LNCaP clone FGC (cell line): ENCODE data around the gene CA6.
"Not testable (repeated sequence)": the region's sequence is repeated elsewhere in the genome, so short reads cannot be mapped to it uniquely, and the experiment has no call there.

Source experiments
- DNase-seq: peaks from one replicate; pipeline ENCODE4 v3.0.0-alpha.2; 2011; ENCODE audit warnings: low read depth
- H3K4me3 ChIP-seq: 2 replicates; pipeline ENCODE4 v1.5.1; 2011; ENCODE audit warnings: mild to moderate bottlenecking, low read depth, low read length, control low read depth
- CTCF ChIP-seq: IDR thresholded peaks from 2 replicates; pipeline ENCODE4 v1.5.1; 2012; ENCODE audit warnings: mild to moderate bottlenecking; ENCODE audit not compliant: control insufficient read depth, insufficient read depth; ENCODE audit errors: extremely low read depth

Gene CA6

GRCh38 chr1:8914466-8914865, 31.2 kb upstream of the CA6 start:
- TF ChIP-seq CTCF, result no peak
- DNase-seq, result no peak
- H3K4me3 ChIP-seq, result no peak overlapping the region

- no peak for DNase-seq
- H3K4me3 ChIP-seq, result no peak overlapping the region
- no peak for TF ChIP-seq CTCF
Observed at GRCh38 chr1:8915446-8915845, 30.2 kb upstream of the CA6 start.

GRCh38 chr1:8917536-8917935, 28.1 kb upstream of the CA6 start:
- not testable (repeated sequence) for DNase-seq, H3K4me3 ChIP-seq

- no peak for DNase-seq
- no peak for TF ChIP-seq CTCF
- H3K4me3 ChIP-seq, result no peak overlapping the region
Observed at GRCh38 chr1:8922962-8923361, 22.7 kb upstream of the CA6 start.

GRCh38 chr1:8925406-8925805, 20.3 kb upstream of the CA6 start:
- no peak overlapping the region for H3K4me3 ChIP-seq
- no peak for DNase-seq
- TF ChIP-seq CTCF, result no peak

- no peak for TF ChIP-seq CTCF
- no peak for DNase-seq
- no peak overlapping the region for H3K4me3 ChIP-seq
Observed at GRCh38 chr1:8925960-8926359, 19.7 kb upstream of the CA6 start.

- TF ChIP-seq CTCF, result no peak
- DNase-seq, result no peak
Observed at GRCh38 chr1:8926707-8927694, 18.7 kb upstream of the CA6 start.

More at GRCh38 chr1:8926707-8927694, 18.7 kb upstream of the CA6 start:
- no peak overlapping the region for H3K4me3 ChIP-seq
